ENCODE data around the gene SLIT3.

The SLIT3 gene

DNA sequence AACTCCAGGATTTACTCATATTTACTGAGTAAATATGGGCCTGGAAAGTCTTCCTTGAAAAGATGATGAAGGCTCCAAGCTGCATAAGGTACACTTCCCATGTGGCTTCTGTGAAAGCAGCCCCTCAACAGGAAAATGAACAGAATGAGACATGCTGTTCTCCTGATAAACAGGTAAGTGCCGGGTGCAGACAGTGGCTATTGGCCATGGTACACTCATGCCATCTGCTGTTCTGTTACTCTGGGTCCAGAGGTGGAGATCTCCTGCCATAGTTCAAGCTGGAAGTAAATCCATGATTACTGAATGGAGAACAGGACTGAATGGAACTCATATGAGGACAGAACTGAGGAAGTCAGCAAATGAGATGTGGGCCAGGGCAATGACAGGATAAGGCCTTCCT lies 103.6 kb downstream of the SLIT3 start:
- Histone ChIP-seq H3K4me1 (no peaks in the 10 kb centered on the region; the same call in none of the 2 replicates), H3K9me3 (no peaks in the 10 kb centered on the region), H3K4me3 (ENCODE audit: low read depth, low read length) (no peak overlapping the region), H3K27me3 (no peaks in the 10 kb centered on the region), H3K36me3 (peaks cover 4% of the 10 kb centered on the region)
- no peak for DNase-seq
- TF ChIP-seq, protein P1, sequence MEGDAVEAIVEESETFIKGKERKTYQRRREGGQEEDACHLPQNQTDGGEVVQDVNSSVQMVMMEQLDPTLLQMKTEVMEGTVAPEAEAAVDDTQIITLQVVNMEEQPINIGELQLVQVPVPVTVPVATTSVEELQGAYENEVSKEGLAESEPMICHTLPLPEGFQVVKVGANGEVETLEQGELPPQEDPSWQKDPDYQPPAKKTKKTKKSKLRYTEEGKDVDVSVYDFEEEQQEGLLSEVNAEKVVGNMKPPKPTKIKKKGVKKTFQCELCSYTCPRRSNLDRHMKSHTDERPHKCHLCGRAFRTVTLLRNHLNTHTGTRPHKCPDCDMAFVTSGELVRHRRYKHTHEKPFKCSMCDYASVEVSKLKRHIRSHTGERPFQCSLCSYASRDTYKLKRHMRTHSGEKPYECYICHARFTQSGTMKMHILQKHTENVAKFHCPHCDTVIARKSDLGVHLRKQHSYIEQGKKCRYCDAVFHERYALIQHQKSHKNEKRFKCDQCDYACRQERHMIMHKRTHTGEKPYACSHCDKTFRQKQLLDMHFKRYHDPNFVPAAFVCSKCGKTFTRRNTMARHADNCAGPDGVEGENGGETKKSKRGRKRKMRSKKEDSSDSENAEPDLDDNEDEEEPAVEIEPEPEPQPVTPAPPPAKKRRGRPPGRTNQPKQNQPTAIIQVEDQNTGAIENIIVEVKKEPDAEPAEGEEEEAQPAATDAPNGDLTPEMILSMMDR (IDR thresholded peaks at IDR 0.05; ENCODE audit: low read depth, low read length): peak; percentile 54

GRCh38 chr5:169196059-169196458 lies 104.9 kb downstream of the SLIT3 start:
- DNase-seq: no peak
- Histone ChIP-seq H3K9me3 (no peaks in the 10 kb centered on the region), H3K27me3 (no peaks in the 10 kb centered on the region), H3K4me1 (no peaks in the 10 kb centered on the region; the same call in none of the 2 replicates), H3K36me3 (peaks cover 7% of the 10 kb centered on the region), H3K4me3 (ENCODE audit: low read depth, low read length) (no peak overlapping the region)
- TF ChIP-seq, protein P1 (IDR thresholded peaks at IDR 0.05; ENCODE audit: low read depth, low read length): no peak

GRCh38 chr5:169195601-169196000 lies 105.3 kb downstream of the SLIT3 start:
- TF ChIP-seq, protein P1 (IDR thresholded peaks at IDR 0.05; ENCODE audit: low read depth, low read length): no peak
- DNase-seq: no peak
- Histone ChIP-seq H3K9me3 (no peaks in the 10 kb centered on the region), H3K36me3 (peaks cover 7% of the 10 kb centered on the region), H3K4me1 (peaks cover 3% of the 10 kb centered on the region), H3K4me3 (ENCODE audit: low read depth, low read length) (no peak overlapping the region), H3K27me3 (no peaks in the 10 kb centered on the region)

GRCh38 chr5:169192536-169192935 lies 108.4 kb downstream of the SLIT3 start:
- TF ChIP-seq, protein P1 (IDR thresholded peaks at IDR 0.05; ENCODE audit: low read depth, low read length): no peak
- Histone ChIP-seq H3K27me3 (no peaks in the 10 kb centered on the region), H3K4me1 (peaks cover 4% of the 10 kb centered on the region), H3K36me3 (peaks cover 7% of the 10 kb centered on the region), H3K4me3 (ENCODE audit: low read depth, low read length) (no peak overlapping the region), H3K9me3 (no peaks in the 10 kb centered on the region)
- no peak for DNase-seq

DNA sequence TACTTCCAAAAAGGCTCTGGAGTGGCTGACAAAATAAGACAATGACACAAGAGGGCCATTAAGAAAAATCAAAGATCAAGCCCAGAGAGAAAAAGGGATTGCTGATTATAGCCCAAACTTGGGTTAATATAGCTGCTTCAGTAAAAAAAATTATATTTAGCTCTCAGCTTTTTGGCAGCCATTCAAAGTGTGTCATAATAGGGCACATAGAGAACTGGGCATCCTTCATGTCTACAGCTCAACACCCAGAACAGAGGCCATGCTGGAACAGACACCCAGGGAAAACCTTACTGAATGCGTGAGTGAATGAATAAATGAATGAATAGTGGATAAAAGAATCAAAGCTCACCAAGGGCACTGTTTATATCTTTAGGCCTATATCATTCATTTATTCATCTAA lies 110.1 kb downstream of the SLIT3 start:
- H3K4me1 ChIP-seq: peaks cover 4% of the 10 kb centered on the region
- no peak overlapping the region for H3K4me3 ChIP-seq (ENCODE audit: low read depth, low read length)
- TF ChIP-seq, protein P1 (IDR thresholded peaks at IDR 0.05; ENCODE audit: low read depth, low read length): no peak
- peaks cover 7% of the 10 kb centered on the region for H3K36me3 ChIP-seq
- H3K27me3 ChIP-seq: no peaks in the 10 kb centered on the region
- H3K9me3 ChIP-seq: no peaks in the 10 kb centered on the region
- DNase-seq: no peak

DNA sequence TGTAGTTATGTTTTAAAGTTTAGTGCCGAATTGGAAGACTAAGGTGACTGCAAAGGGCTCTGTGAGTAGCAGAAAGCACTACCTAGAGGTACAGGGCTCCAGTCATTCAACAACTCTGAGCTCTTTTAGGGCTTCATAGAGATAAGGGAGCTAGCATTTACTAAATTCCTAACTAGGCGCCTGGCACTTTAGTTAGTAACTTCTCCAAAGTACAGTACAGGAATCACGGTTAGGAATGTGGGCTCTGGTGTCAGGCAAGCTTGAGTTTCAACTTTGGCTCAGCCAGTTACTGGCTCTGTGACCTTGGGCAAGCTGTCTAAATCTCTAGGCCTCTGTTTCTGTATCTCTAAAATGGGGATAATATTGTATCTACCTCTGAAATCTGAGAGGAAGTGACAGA lies 115.3 kb downstream of the SLIT3 start:
- no peaks in the 10 kb centered on the region for H3K27me3 ChIP-seq
- H3K4me1 ChIP-seq: peaks cover 13% of the 10 kb centered on the region
- no peak for DNase-seq
- no peak overlapping the region for H3K4me3 ChIP-seq (ENCODE audit: low read depth, low read length)
- H3K9me3 ChIP-seq: no peaks in the 10 kb centered on the region
- no peaks in the 10 kb centered on the region for H3K36me3 ChIP-seq
- TF ChIP-seq, protein P1 (IDR thresholded peaks at IDR 0.05; ENCODE audit: low read depth, low read length): no peak

All from BE2C (cell line).